NCI-H2081 (cell line): ENCODE data around the gene BASP1.
"Not testable (repeated sequence)": the region's sequence is repeated elsewhere in the genome, so short reads cannot be mapped to it uniquely, and the experiment has no call there.

Experiments
- DNase-seq, 2 experiments: peaks; one replicate each; lab custom pipeline; 2025; lab: John Stamatoyannopoulos, UW

The BASP1 gene

DNA sequence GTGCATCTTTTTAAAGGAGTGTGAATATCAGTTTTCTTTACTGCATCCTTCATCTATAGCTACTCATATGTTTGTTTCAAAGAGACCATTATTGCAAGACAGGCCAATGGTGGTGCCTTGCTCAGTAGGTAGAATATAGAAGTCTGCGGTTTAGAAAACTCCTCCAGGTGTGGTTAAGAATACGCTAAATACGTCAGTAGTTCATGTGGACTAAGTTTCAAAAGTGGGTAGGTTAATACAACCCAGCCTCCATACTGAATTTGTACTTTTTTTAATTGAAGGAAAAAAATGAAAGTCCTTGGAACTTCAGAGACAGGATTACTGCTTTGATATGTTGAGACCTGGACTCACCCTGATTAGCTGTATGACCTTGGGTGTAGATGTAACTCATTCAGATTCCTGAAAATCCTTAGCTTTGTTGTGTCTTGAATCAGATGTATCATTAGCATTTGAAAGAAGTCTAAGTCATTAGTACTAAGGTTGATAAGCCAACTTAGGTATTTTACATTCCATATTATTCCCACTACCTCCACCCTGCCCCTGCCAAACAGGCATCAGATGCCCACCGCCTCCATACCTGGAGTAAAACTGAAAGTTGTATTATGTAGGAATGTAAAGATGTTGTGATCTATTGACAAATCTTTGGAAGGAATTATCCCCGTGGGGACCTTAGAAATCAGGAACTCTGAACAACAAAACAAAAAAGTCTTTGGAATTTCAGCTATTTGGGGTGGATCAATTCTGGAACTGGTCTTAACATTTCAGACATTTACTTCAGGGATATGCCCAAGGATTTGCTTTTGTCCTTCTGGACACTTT, 6.1 kb downstream of the BASP1 start:
- DNase-seq = no peak

- DNase-seq = no peak
Measured at GRCh38 chr5:17224858-17225511, 7.6 kb downstream of the BASP1 start.

GRCh38 chr5:17225520-17225919, 8.1 kb downstream of the BASP1 start:
- DNase-seq = no peak

GRCh38 chr5:17227868-17228267, 10.4 kb downstream of the BASP1 start:
- DNase-seq = no peak

DNA sequence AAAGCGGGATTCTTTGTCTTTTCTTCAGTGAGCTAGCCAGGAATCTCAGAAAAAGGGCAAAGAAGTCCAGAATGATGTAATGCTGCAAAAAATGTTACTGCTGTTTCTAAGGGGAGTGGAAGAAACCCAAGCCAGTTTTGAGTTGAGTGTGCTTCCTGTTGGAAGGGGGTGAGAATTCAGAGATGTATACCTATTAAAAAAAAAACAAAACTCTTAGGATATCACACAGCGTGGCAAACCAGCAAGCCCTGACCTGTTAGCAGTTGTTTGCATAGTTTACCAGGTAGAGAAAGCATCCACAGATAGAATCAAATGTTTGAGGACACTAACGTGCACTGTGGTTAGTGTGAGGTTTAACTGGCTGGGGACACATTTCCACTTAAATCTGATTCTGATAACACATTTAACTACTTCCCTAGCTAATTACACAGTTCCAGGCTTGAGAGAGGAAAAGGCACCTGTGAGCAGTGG, 11.4 kb downstream of the BASP1 start:
- DNase-seq = peak in 1 of 2 experiments; percentile 32

DNA sequence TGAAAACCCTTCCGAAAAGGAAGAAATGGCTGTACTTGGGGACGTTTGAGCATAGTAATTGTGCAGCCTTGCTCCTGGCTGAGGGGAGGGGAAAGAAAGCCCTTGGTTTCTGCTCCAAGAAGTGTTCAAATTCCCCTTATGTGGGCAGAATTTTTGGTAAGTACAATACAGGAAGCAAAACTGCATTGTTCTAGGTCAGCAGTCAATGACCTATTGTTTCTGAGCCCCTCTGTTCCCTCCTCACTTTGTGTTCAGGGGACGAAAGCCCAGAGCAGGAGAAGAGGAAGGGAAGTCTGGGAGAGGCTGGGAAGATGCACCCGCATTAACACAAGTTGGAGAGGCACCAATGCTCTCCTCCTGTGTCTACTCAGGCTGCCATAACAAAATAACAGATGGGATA, 11.9 kb downstream of the BASP1 start:
- DNase-seq = no peak

DNA sequence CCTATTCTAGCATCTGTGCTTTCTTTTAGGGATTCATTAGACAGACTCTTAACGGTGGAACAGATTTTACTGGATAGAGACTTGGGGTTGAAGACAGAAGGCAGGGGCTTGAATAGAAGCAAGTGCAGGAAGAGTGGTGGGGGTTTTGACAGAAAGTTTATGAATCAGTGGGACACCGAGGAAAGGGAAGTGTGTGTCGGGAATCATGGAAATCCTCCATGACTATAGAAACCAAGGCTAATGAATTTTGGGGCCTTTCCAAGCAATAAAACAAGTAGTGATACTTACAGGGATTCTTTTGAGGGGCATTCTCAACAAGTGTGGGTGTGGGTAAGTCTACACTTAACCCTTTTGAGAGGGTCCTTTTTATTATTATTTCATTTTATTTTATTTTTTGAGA, 12.8 kb downstream of the BASP1 start:
- DNase-seq = no peak

DNA sequence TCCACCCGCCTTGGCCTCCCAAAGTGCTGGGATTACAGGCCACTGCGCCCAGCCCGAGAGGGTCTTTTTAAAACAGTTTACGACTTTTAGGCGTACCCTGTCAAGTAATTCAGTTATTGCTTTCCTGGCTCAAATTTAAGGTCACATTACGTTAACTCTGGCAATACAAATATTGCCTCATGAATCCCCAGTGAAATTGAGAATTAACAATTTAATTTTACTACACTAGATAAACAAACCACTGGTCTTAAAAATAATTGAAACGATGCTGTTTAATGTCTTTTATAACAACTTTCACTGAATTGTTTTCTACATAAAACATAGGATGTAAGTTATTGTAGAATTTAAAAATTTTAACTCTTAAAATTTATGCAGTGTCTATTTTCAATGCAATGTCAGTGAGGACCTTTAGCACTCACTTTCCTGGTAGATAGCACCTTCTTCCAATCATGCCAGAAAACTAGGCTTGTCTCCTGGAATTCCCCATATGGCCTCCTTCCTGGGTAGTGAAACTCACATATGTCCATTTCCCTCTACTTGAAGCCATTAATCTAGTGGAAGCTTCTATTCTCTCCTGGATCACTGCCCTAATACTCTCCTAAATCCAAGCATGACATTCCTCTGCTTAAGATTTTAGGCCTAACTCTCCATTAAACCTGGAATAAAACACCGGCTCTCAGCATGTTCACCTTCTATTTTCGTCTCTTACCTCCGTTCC, 13.5 kb downstream of the BASP1 start:
- no peak for DNase-seq

DNA sequence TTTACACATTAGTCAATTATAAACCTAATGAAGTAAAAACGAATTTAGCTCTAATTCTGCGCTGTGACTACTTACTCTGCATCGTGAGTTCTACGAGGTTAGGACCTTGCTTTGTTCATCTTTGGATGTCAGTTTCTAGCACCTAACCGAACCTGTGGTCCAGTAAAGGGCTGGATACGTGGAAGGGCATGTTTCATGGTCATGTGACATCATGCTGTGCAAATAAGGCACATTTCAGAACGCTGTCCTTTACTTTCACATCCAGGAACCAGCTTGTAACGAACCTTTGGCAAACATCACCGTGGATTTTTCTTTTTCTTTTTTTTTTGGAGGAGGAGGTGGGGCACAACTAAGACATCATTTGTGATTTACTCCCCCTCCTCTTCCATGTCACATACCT, 15.0 kb downstream of the BASP1 start:
- DNase-seq = no peak

GRCh38 chr5:17233488-17233887, 16.1 kb downstream of the BASP1 start:
- no peak for DNase-seq

DNA sequence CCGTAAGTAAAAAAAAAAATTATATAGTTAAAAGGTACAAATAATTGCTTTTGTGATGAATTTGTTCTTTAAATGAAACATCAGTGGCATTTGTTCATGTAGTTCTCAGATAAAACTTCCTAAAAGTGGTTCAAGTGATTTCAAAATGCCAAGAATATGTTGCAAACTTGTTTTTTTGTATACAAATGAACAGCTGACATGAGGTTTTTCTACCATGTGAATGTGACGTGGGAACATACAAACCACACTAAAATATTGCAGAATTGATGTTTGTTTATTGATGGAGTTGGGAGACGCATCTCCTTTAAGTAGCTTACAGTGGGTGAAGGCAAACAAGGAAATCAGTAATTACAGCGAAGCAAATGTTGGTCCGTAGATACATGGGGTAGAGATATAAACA, 16.9 kb downstream of the BASP1 start:
- DNase-seq = no peak

GRCh38 chr5:17235731-17236330, 18.4 kb downstream of the BASP1 start:
- no peak for DNase-seq

DNA sequence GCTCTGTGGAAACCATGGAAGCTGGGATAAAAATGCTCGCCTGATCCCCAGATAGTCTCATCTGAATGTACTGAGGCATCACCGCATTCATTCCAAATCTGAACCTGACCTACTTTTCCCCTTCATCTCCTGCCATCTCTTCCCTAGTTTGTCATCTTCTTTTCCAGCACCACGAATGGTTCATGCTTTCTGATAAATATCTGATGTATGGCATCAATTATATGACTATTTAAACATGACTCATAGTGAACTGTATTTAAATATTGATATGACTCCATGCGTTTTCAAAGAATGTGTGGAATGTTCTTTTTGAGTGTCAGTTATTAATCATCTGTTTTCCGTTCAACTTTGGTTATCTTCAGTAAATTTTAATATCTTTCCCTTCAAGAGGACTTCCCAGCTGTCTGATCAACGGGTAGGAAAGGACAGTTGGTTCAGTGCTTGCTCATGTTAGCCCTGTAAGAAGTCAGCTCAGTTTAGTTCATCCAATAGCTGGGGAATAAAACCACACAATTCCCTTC, 21.1 kb downstream of the BASP1 start:
- no peak for DNase-seq

DNA sequence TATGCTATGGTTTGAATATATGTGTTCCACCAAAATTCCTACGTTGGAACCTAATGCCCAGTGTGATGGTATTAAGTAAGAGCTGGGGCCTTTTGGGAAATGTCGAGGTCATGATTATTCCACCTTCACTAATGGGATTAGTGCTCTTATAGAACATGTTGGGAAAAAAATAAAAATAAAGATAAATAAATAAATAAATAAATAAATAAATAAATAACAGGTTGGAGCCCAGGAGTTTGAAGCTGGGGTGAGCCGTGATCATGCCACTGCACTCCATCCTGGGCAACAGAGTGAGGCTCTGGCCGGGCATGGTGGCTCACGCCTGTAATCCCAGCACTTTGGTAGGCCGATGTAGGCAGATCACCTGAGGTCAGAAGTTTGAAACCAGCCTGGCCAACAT, 22.5 kb downstream of the BASP1 start:
- no peak for DNase-seq

GRCh38 chr5:17240487-17240886, 23.1 kb downstream of the BASP1 start:
- no peak for DNase-seq

GRCh38 chr5:17241635-17242034, 24.2 kb downstream of the BASP1 start:
- DNase-seq = no peak

GRCh38 chr5:17243287-17244063, 26.0 kb downstream of the BASP1 start:
- DNase-seq = no peak

DNA sequence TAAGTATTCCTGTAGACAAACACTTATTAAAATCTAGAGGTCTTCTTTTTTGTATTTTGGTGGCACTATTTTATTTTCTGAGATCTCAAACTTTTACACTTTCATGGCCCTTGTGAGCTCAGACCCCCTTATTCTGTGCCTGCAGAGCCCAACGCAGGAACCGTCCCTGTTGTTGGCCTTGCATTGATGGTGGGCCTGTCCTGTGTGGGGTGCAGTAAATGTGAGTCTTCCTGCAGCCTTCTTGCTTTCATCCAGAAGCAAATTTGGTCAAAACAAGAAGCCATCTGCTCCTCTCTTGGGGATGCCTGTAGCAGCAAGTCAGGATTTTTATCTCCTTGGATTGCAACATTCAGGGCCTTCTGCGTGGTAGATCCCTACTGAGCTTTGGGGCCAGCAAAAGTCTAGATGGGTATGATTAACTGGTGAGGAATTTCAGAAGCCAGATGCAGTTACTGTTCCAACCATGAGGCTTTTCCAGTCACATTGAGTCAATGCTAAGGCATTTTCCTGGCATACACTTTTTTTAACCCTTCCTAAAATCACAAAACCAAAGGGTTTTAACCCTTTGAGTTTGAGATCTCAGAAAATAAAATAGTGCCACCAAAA, 31.7 kb downstream of the BASP1 start:
- no peak for DNase-seq

DNA sequence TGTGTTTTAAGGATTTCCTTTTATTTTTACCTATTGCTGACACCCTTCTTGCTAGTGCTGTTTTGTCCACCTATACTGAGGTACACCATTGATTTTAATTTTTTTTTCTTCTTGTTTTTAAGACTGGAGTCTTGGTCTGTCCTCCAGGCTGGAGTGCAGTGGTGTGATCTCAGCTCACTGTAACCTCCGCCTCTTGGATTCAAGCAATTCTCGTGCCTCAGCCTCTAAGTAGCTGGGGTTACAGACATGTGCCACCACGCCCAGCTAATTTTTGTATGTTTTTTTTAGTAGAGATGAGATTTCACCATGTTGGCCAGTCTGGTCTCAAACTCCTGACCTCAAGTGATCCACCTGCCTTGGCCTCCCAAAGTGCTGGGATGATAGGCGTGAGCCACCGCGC, 32.4 kb downstream of the BASP1 start:
- not testable (repeated sequence) for DNase-seq

GRCh38 chr5:17252543-17252942, 35.1 kb downstream of the BASP1 start:
- DNase-seq = no peak

GRCh38 chr5:17255471-17256021, 38.1 kb downstream of the BASP1 start:
- DNase-seq = no peak
